ENCODE data around the gene RAX2.

Gene RAX2

DNA sequence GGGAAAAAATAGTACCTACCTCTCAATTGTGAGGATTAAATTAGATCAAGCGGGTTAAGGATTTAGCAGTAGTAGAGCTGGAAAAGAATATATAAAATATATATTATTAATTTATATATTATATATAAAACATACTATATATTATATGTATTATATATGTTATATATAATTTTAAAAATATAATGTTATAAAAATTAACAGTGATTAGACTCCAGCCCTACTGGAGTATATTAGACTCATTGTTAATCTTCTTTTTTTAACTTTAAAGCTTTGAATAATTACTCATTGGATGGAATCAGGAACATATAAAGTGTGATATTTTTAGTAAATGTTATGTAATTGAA is 9.9 kb downstream of the RAX2 start:
- no peak overlapping the region for H3K23ac ChIP-seq (ENCODE audit: low read length in 2 of 2)
- no peaks in the 10 kb centered on the region for H3K9me3 ChIP-seq (ENCODE audit: control insufficient read depth, low read length)
- DNase-seq, result no peak
- no peak overlapping the region for H3K27ac ChIP-seq (ENCODE audit: low read length, poor library complexity, severe bottlenecking)
- no peak overlapping the region for H2AK5ac ChIP-seq (ENCODE audit: low read length, severe bottlenecking)
- H3K4me1 ChIP-seq (ENCODE audit: control insufficient read depth, insufficient read depth, low read depth, low read length), result peaks cover 22% of the 10 kb centered on the region
- WGBS, result no CpG with 5 or more reads among the region's 1 CpG
- H3K4me2 ChIP-seq (ENCODE audit: low read length, poor library complexity, severe bottlenecking), result no peak overlapping the region
- H3K18ac ChIP-seq (ENCODE audit: low read depth in 1 of 2, low read length in 2 of 2), result no peak overlapping the region
- H2BK120ac ChIP-seq (ENCODE audit: low read depth, low read length), result peak overlapping the region; percentile 27
- H3K79me1 ChIP-seq (replicated peaks; ENCODE audit: low read length, poor library complexity, severe bottlenecking), result peaks cover 35% of the 10 kb centered on the region
- no peak overlapping the region for H3K4ac ChIP-seq (ENCODE audit: low read depth in 1 of 2, low read length in 2 of 2)
- H3K9ac ChIP-seq (ENCODE audit: low read length), result peak overlapping the region; percentile 97
- no peak overlapping the region for H3K14ac ChIP-seq (ENCODE audit: low read length in 2 of 2)
- H4K91ac ChIP-seq (ENCODE audit: low read length), result no peak overlapping the region
- H3K27me3 ChIP-seq (ENCODE audit: control insufficient read depth in 1 of 2, insufficient read depth in 1 of 2, low read length in 2 of 2), result no peaks in the 10 kb centered on the region
- H2BK12ac ChIP-seq (ENCODE audit: low read length in 2 of 2), result no peak overlapping the region
- peak overlapping the region; percentile 87 for H4K8ac ChIP-seq (ENCODE audit: low read length)
- H2BK15ac ChIP-seq (ENCODE audit: low read depth, poor library complexity, severe bottlenecking), result no peak overlapping the region
- no peak overlapping the region for H2BK5ac ChIP-seq (ENCODE audit: low read depth, low read length, poor library complexity, severe bottlenecking)
- H3K36me3 ChIP-seq (ENCODE audit: control insufficient read depth in 1 of 2, insufficient read depth in 2 of 2, low read depth in 1 of 2, low read length in 2 of 2), result peaks cover 31 to 48% of the 10 kb centered on the region in 2 experiments
- H3K4me3 ChIP-seq (ENCODE audit: insufficient read depth in 1 of 2, low read depth in 1 of 2, low read length in 2 of 2), result peak overlapping the region in 1 of 2 experiments; percentile 86
- H2AFZ ChIP-seq (ENCODE audit: low read depth, low read length), result no peak overlapping the region

- H3K14ac ChIP-seq (ENCODE audit: low read length in 2 of 2), result peak within 1 kb of the TSS in 1 of 2 experiments; percentile 82
- peaks cover 29 to 44% of the 10 kb centered on the region in 2 experiments for H3K36me3 ChIP-seq (ENCODE audit: control insufficient read depth in 1 of 2, insufficient read depth in 2 of 2, low read depth in 1 of 2, low read length in 2 of 2)
- peak within 1 kb of the TSS in 1 of 2 experiments; percentile 99 for H3K23ac ChIP-seq (ENCODE audit: low read length in 2 of 2)
- 1% methylated on average over 39 of the region's 45 CpGs for WGBS
- H2BK12ac ChIP-seq (ENCODE audit: low read length in 2 of 2), result peak within 1 kb of the TSS; percentile 18 to 83
- H2BK5ac ChIP-seq (ENCODE audit: low read depth, low read length, poor library complexity, severe bottlenecking), result peak within 1 kb of the TSS; percentile 98
- H3K4me2 ChIP-seq (ENCODE audit: low read length, poor library complexity, severe bottlenecking), result peak within 1 kb of the TSS; percentile 97
- H3K4ac ChIP-seq (ENCODE audit: low read depth in 1 of 2, low read length in 2 of 2), result peak within 1 kb of the TSS; percentile 91 to 93
- H3K4me1 ChIP-seq (ENCODE audit: control insufficient read depth, insufficient read depth, low read depth, low read length), result peaks cover 22% of the 10 kb centered on the region
- H3K9me3 ChIP-seq (ENCODE audit: control insufficient read depth, low read length), result no peaks in the 10 kb centered on the region
- peak within 1 kb of the TSS; percentile 82 for H2BK120ac ChIP-seq (ENCODE audit: low read depth, low read length)
- peak within 1 kb of the TSS; percentile 84 to 92 for H3K18ac ChIP-seq (ENCODE audit: low read depth in 1 of 2, low read length in 2 of 2)
- peak within 1 kb of the TSS; percentile 48 for H2BK15ac ChIP-seq (ENCODE audit: low read depth, poor library complexity, severe bottlenecking)
- peak within 1 kb of the TSS; percentile 95 for H4K8ac ChIP-seq (ENCODE audit: low read length)
- peak within 1 kb of the TSS; percentile 97 for H3K9ac ChIP-seq (ENCODE audit: low read length)
- peak; percentile 89 for DNase-seq
- H2AFZ ChIP-seq (ENCODE audit: low read depth, low read length), result peak within 1 kb of the TSS; percentile 86
- peak within 1 kb of the TSS; percentile 100 for H3K27ac ChIP-seq (ENCODE audit: low read length, poor library complexity, severe bottlenecking)
- H3K79me1 ChIP-seq (replicated peaks; ENCODE audit: low read length, poor library complexity, severe bottlenecking), result peaks cover 36% of the 10 kb centered on the region
- peak within 1 kb of the TSS; percentile 90 for H4K91ac ChIP-seq (ENCODE audit: low read length)
- peak within 1 kb of the TSS; percentile 95 to 97 for H3K4me3 ChIP-seq (ENCODE audit: insufficient read depth in 1 of 2, low read depth in 1 of 2, low read length in 2 of 2)
- H2AK5ac ChIP-seq (ENCODE audit: low read length, severe bottlenecking), result peak within 1 kb of the TSS; percentile 82
- H3K27me3 ChIP-seq (ENCODE audit: control insufficient read depth in 1 of 2, insufficient read depth in 1 of 2, low read length in 2 of 2), result no peaks in the 10 kb centered on the region
These were observed 10.5 kb downstream of the RAX2 start, which contains the start of gene APBA3 for GRCh38 chr19:3761382-3762129. TSS of gene APBA3 (minus strand) at chr19:3761692. CDS start at chr19:3760264, 1,428 bp downstream.

DNA sequence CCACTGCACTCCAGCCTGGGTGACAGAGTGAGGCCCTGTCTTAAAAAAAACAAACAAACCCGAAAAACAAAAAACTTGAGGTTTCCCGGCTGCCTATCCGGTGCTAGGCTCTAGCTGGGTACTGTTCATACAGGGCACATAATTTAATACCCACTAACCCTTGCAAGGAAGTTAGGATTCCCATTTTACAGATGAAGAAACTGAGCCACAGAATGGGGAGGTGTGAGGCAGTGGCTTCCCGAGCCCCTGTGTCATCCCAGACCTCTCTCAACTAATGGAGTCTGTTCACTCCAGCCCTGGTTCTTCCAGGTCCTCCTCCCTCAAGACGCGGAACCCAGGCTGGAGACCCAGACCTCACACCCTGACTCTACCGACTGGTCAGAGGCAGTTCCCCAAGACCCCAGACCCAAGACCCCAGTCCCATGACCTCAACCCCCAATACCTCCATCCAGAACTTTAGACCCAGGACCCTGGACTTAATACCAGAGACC is 11.1 kb downstream of the RAX2 start:
- Histone ChIP-seq H4K91ac (ENCODE audit: low read length) (no peak overlapping the region), H3K27me3 (ENCODE audit: control insufficient read depth in 1 of 2, insufficient read depth in 1 of 2, low read length in 2 of 2) (no peaks in the 10 kb centered on the region), H3K4ac (ENCODE audit: low read depth in 1 of 2, low read length in 2 of 2) (peak overlapping the region in 1 of 2 experiments; percentile 91), H3K4me2 (ENCODE audit: low read length, poor library complexity, severe bottlenecking) (peak overlapping the region; percentile 97), H3K23ac (ENCODE audit: low read length in 2 of 2) (peak overlapping the region in 1 of 2 experiments; percentile 99), H3K27ac (ENCODE audit: low read length, poor library complexity, severe bottlenecking) (no peak overlapping the region), H2BK120ac (ENCODE audit: low read depth, low read length) (no peak overlapping the region), H3K9me3 (ENCODE audit: control insufficient read depth, low read length) (no peaks in the 10 kb centered on the region), H3K14ac (ENCODE audit: low read length in 2 of 2) (peak overlapping the region in 1 of 2 experiments; percentile 82), H3K4me1 (ENCODE audit: control insufficient read depth, insufficient read depth, low read depth, low read length) (peaks cover 22% of the 10 kb centered on the region), H4K8ac (ENCODE audit: low read length) (peak overlapping the region; percentile 69), H2BK15ac (ENCODE audit: low read depth, poor library complexity, severe bottlenecking) (peak overlapping the region; percentile 48), H3K79me1 (replicated peaks; ENCODE audit: low read length, poor library complexity, severe bottlenecking) (peaks cover 34% of the 10 kb centered on the region), H3K18ac (ENCODE audit: low read depth in 1 of 2, low read length in 2 of 2) (peak overlapping the region in 1 of 2 experiments; percentile 92), H3K4me3 (ENCODE audit: insufficient read depth in 1 of 2, low read depth in 1 of 2, low read length in 2 of 2) (peak overlapping the region; percentile 95 to 97), H2BK5ac (ENCODE audit: low read depth, low read length, poor library complexity, severe bottlenecking) (no peak overlapping the region), H2BK12ac (ENCODE audit: low read length in 2 of 2) (no peak overlapping the region), H3K36me3 (ENCODE audit: control insufficient read depth in 1 of 2, insufficient read depth in 2 of 2, low read depth in 1 of 2, low read length in 2 of 2) (peaks cover 28 to 37% of the 10 kb centered on the region in 2 experiments), H2AK5ac (ENCODE audit: low read length, severe bottlenecking) (peak overlapping the region; percentile 82), H2AFZ (ENCODE audit: low read depth, low read length) (peak overlapping the region; percentile 83), H3K9ac (ENCODE audit: low read length) (peak overlapping the region; percentile 95)
- WGBS, result 42% methylated on average over 7 of the region's 7 CpGs
- no peak for DNase-seq

GRCh38 chr19:3759482-3760254 is 12.4 kb downstream of the RAX2 start:
- no peak overlapping the region for H4K8ac ChIP-seq (ENCODE audit: low read length)
- H3K4me3 ChIP-seq (ENCODE audit: insufficient read depth in 1 of 2, low read depth in 1 of 2, low read length in 2 of 2), result no peak overlapping the region
- H3K14ac ChIP-seq (ENCODE audit: low read length in 2 of 2), result no peak overlapping the region
- H4K91ac ChIP-seq (ENCODE audit: low read length), result no peak overlapping the region
- H3K18ac ChIP-seq (ENCODE audit: low read depth in 1 of 2, low read length in 2 of 2), result no peak overlapping the region
- peaks cover 22% of the 10 kb centered on the region for H3K4me1 ChIP-seq (ENCODE audit: control insufficient read depth, insufficient read depth, low read depth, low read length)
- no peak overlapping the region for H2BK12ac ChIP-seq (ENCODE audit: low read length in 2 of 2)
- no peak overlapping the region for H2AK5ac ChIP-seq (ENCODE audit: low read length, severe bottlenecking)
- H3K9me3 ChIP-seq (ENCODE audit: control insufficient read depth, low read length), result no peaks in the 10 kb centered on the region
- H3K27me3 ChIP-seq (ENCODE audit: control insufficient read depth in 1 of 2, insufficient read depth in 1 of 2, low read length in 2 of 2), result no peaks in the 10 kb centered on the region
- H3K23ac ChIP-seq (ENCODE audit: low read length in 2 of 2), result peak overlapping the region in 1 of 2 experiments; percentile 90
- no peak overlapping the region for H2BK120ac ChIP-seq (ENCODE audit: low read depth, low read length)
- H3K9ac ChIP-seq (ENCODE audit: low read length), result peak overlapping the region; percentile 95
- H3K4me2 ChIP-seq (ENCODE audit: low read length, poor library complexity, severe bottlenecking), result no peak overlapping the region
- no peak overlapping the region for H2AFZ ChIP-seq (ENCODE audit: low read depth, low read length)
- H2BK15ac ChIP-seq (ENCODE audit: low read depth, poor library complexity, severe bottlenecking), result no peak overlapping the region
- no peak overlapping the region for H3K4ac ChIP-seq (ENCODE audit: low read depth in 1 of 2, low read length in 2 of 2)
- no peak overlapping the region for H3K27ac ChIP-seq (ENCODE audit: low read length, poor library complexity, severe bottlenecking)
- 93% methylated on average over 18 of the region's 19 CpGs for WGBS
- DNase-seq, result no peak
- peaks cover 38% of the 10 kb centered on the region for H3K79me1 ChIP-seq (replicated peaks; ENCODE audit: low read length, poor library complexity, severe bottlenecking)
- H3K36me3 ChIP-seq (ENCODE audit: control insufficient read depth in 1 of 2, insufficient read depth in 2 of 2, low read depth in 1 of 2, low read length in 2 of 2), result peaks cover 23 to 29% of the 10 kb centered on the region in 2 experiments
- no peak overlapping the region for H2BK5ac ChIP-seq (ENCODE audit: low read depth, low read length, poor library complexity, severe bottlenecking)

All from mesenchymal stem cell (in vitro differentiated cells and primary cell).